K562 (cell line): ENCODE results near the gene MTOR. TPM values are rescaled to one million over a fixed set of nuclear protein-coding genes. Genes with fewer than 3 reads are reported as not detected.
A peak's percentile ranks its signal among the peaks of the same experiment; 100 is the strongest.

ENCODE experiments used
- CBX2 ChIP-seq: fragments of 200-600 bp; sonication (generic); IDR thresholded peaks from one replicate; pipeline ENCODE4 v1.6.1; 2012; ENCODE audit warnings: mild to moderate bottlenecking, low read length, inconsistent platforms; ENCODE audit not compliant: insufficient read depth, poor library complexity, severe bottlenecking
- CEBPG ChIP-seq, 3 experiments: fragments of 200-800 bp in 1 of 3; sonication (Bioruptor generic) in 1 of 3; sonication (generic) in 1 of 3; formaldehyde crosslinking in 1 of 3; IDR thresholded peaks in 2 of 3; conservative IDR thresholded peaks in 1 of 3; 2 replicates each; pipeline versions ENCODE4 v1.6.1 to v1.8.0; 2016 to 2022; ENCODE audit warnings: missing compliant biosample characterization in 2 of 3, missing genetic modification characterization in 2 of 3, mild to moderate bottlenecking in 1 of 3, missing genetic modification reagents in 1 of 3
- CTCF ChIP-seq, 3 experiments: IDR thresholded peaks in 2 of 3; conservative IDR thresholded peaks in 1 of 3; 2 replicates each; pipeline ENCODE4 v1.5.1; 2011 to 2012; ENCODE audit warnings: low read length in 3 of 3, mild to moderate bottlenecking in 3 of 3, control low read depth in 2 of 3, improper control_type of control experiment in 1 of 3, inconsistent platforms in 1 of 3, low read depth in 1 of 3, mixed read lengths in 1 of 3, moderate library complexity in 1 of 3; ENCODE audit not compliant: insufficient read depth in 2 of 3
- FOXA3 ChIP-seq, 2 experiments: fragments of 450-650 bp in 1 of 2; sonication (generic) in 1 of 2; formaldehyde crosslinking; IDR thresholded peaks in 1 of 2; conservative IDR thresholded peaks in 1 of 2; 2 replicates each; pipeline versions ENCODE4 v1.4.0 to v1.8.0; 2020 to 2022; ENCODE audit warnings: mild to moderate bottlenecking in 2 of 2, missing genetic modification reagents in 1 of 2
- HDAC1 ChIP-seq, 2 experiments: fragments of 450-650 bp; IDR thresholded peaks; 2 replicates each; pipeline ENCODE4 v1.6.1; 2016 to 2017; ENCODE audit warnings: inconsistent platforms in 1 of 2, mild to moderate bottlenecking in 1 of 2, moderate library complexity in 1 of 2
- IRF1 ChIP-seq: sonication (generic); formaldehyde crosslinking; IDR thresholded peaks from 2 replicates; pipeline ENCODE4 v1.8.0; 2022; ENCODE audit warnings: missing genetic modification reagents, mild to moderate bottlenecking, borderline replicate concordance
- IRF2 ChIP-seq: sonication (generic); formaldehyde crosslinking; IDR thresholded peaks from 2 replicates; pipeline ENCODE4 v1.8.1; 2022; ENCODE audit warnings: mild to moderate bottlenecking, missing genetic modification reagents
- NCOA6 ChIP-seq: fragments of 450-650 bp; IDR thresholded peaks from 2 replicates; pipeline ENCODE4 v1.6.1; 2017; ENCODE audit warnings: mild to moderate bottlenecking
- PHF8 ChIP-seq: fragments of 200-600 bp; sonication (generic); IDR thresholded peaks from 2 replicates; pipeline ENCODE4 v1.6.1; 2012; ENCODE audit warnings: mixed run types, mild to moderate bottlenecking, inconsistent platforms, low read length, moderate library complexity, borderline replicate concordance
- POLR2G ChIP-seq: fragments of 200-400 bp; formaldehyde crosslinking; IDR thresholded peaks from 2 replicates; pipeline ENCODE4 v1.6.1; 2017; ENCODE audit warnings: low read depth, mild to moderate bottlenecking, antibody characterized with exemption, low read length, moderate library complexity
- RUNX1 ChIP-seq: sonication (generic); IDR thresholded peaks from 2 replicates; pipeline ENCODE4 v1.6.1; 2016; ENCODE audit warnings: antibody characterized with exemption, low read depth
- TCF3 ChIP-seq: sonication (generic); formaldehyde crosslinking; IDR thresholded peaks from 2 replicates; pipeline ENCODE4 v1.4.0; 2020; ENCODE audit warnings: mild to moderate bottlenecking, missing genetic modification reagents
- TEAD1 ChIP-seq, 2 experiments: fragments of 450-650 bp in 1 of 2; sonication (generic) in 1 of 2; formaldehyde crosslinking; IDR thresholded peaks; 2 replicates each; pipeline versions ENCODE4 v1.4.0 to v1.8.0; 2020 to 2022; ENCODE audit warnings: mild to moderate bottlenecking in 2 of 2, missing genetic modification reagents in 1 of 2
- ZFX ChIP-seq: sonication (generic); formaldehyde crosslinking; IDR thresholded peaks from 2 replicates; pipeline ENCODE4 v1.8.0; 2022; ENCODE audit warnings: mild to moderate bottlenecking, missing genetic modification reagents, moderate library complexity
- ZNF23 ChIP-seq: fragments of 250-450 bp; sonication (Bioruptor Pico); IDR thresholded peaks from 2 replicates; pipeline ENCODE4 v1.4.0; 2020; ENCODE audit warnings: mild to moderate bottlenecking
- ZNF239 ChIP-seq: fragments of 250-450 bp; sonication (Bioruptor Pico); IDR thresholded peaks from 2 replicates; pipeline ENCODE4 v1.4.0; 2020; ENCODE audit warnings: mild to moderate bottlenecking
- ZNF431 ChIP-seq: sonication (generic); formaldehyde crosslinking; IDR thresholded peaks from 2 replicates; pipeline ENCODE4 v1.8.0; 2022; ENCODE audit warnings: mild to moderate bottlenecking, missing genetic modification reagents
- polyA plus RNA-seq, 8 experiments: library from polyadenylated mRNA; depleted of rRNA in 4 of 8; stranded (reverse) in 5 of 8; unstranded in 3 of 8; fragments of >200 nt; fragmentation: Nextera tagmentation in 2 of 8; fragmentation: Illumina TruSeq in 1 of 8; extraction: Ambion mirVana in 2 of 8; extraction: Trizol in 1 of 8; gene quantifications; 2 replicates each; pipeline versions ENCODE4 v1.2.1 to v1.2.3, GENCODE V29; 2011 to 2014; ENCODE audit warnings: inconsistent platforms in 1 of 8, missing spikeins in 1 of 8
- total RNA-seq, 7 experiments: library from RNA; depleted of rRNA in 6 of 7; stranded (reverse); fragments of >200 nt in 6 of 7; fragmentation: Illumina TruSeq in 2 of 7; extraction: Trizol in 2 of 7; gene quantifications; 2 replicates each; pipeline versions ENCODE4 v1.2.1 to v1.2.3, GENCODE V29; 2011 to 2021; ENCODE audit warnings: low replicate concordance in 1 of 7
- TF ChIP-seq, protein P1 (sequence below): sonication (generic); formaldehyde crosslinking; IDR thresholded peaks from 2 replicates; pipeline ENCODE4 v1.9.0; 2022; ENCODE audit warnings: mild to moderate bottlenecking, missing genetic modification reagents
- TF ChIP-seq, protein P2 (sequence below): sonication (generic); formaldehyde crosslinking; IDR thresholded peaks from 2 replicates; pipeline ENCODE4 v1.9.0; 2022; ENCODE audit warnings: mild to moderate bottlenecking, missing genetic modification reagents
- TF ChIP-seq, protein P3 (sequence below): fragments of 450-650 bp; IDR thresholded peaks from 2 replicates; pipeline ENCODE4 v1.6.1; 2016; ENCODE audit warnings: borderline replicate concordance

Gene MTOR
- total and polyA plus RNA-seq, 9 of the 15 experiments (the other 6 are each of a cell fraction or from before 2014, with no cell fraction given), result 11.4 to 71.4 (median 52.2) TPM

GRCh38 chr1:11059155-11059967, 203.0 kb downstream of the MTOR start (continued):
- peak; percentile 12; the same call in 1 of the 2 replicates for TF ChIP-seq ZNF431 (CRISPR knock-in tag)
- TF ChIP-seq, protein P1, sequence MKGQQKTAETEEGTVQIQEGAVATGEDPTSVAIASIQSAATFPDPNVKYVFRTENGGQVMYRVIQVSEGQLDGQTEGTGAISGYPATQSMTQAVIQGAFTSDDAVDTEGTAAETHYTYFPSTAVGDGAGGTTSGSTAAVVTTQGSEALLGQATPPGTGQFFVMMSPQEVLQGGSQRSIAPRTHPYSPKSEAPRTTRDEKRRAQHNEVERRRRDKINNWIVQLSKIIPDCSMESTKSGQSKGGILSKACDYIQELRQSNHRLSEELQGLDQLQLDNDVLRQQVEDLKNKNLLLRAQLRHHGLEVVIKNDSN (CRISPR knock-in tag), result peak; percentile 49; the same call in 1 of the 2 replicates
- TF ChIP-seq HDAC1 (IDR thresholded peaks at IDR 0.05), result peak in 1 of 2 experiments; percentile 88; a peak in 2 of 4 replicates
- TF ChIP-seq FOXA3 (CRISPR knock-in tag; conservative IDR thresholded peaks at IDR 0.05 in 1 of 2, IDR thresholded peaks at IDR 0.05 in 1 of 2), result 0 out of 4 replicates have a peak, but pooled peaks of 1 of the 2 experiments have one; percentile 32
- TF ChIP-seq ZNF23 (CRISPR knock-in tag), result no peak
- no peak for TF ChIP-seq RUNX1
- TF ChIP-seq, protein P2, sequence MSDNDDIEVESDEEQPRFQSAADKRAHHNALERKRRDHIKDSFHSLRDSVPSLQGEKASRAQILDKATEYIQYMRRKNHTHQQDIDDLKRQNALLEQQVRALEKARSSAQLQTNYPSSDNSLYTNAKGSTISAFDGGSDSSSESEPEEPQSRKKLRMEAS (CRISPR knock-in tag), result peak; percentile 77
- peak; percentile 38; the same call in 1 of the 2 replicates for TF ChIP-seq CEBPG (CRISPR knock-in tag; IDR thresholded peaks at IDR 0.05)
- TF ChIP-seq CEBPG (tag; conservative IDR thresholded peaks at IDR 0.05 in 1 of 2, IDR thresholded peaks at IDR 0.05 in 1 of 2), result no peak
- TF ChIP-seq, protein P3, sequence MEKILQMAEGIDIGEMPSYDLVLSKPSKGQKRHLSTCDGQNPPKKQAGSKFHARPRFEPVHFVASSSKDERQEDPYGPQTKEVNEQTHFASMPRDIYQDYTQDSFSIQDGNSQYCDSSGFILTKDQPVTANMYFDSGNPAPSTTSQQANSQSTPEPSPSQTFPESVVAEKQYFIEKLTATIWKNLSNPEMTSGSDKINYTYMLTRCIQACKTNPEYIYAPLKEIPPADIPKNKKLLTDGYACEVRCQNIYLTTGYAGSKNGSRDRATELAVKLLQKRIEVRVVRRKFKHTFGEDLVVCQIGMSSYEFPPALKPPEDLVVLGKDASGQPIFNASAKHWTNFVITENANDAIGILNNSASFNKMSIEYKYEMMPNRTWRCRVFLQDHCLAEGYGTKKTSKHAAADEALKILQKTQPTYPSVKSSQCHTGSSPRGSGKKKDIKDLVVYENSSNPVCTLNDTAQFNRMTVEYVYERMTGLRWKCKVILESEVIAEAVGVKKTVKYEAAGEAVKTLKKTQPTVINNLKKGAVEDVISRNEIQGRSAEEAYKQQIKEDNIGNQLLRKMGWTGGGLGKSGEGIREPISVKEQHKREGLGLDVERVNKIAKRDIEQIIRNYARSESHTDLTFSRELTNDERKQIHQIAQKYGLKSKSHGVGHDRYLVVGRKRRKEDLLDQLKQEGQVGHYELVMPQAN, result peak; percentile 81
- no peak for TF ChIP-seq CBX2
- 0 out of 2 replicates have a peak, but pooled peaks have one; percentile 7 for TF ChIP-seq TCF3 (CRISPR knock-in tag)
- TF ChIP-seq ZFX (CRISPR knock-in tag), result peak; percentile 39
- TF ChIP-seq IRF2 (CRISPR knock-in tag), result no peak
- TF ChIP-seq POLR2G, result peak; percentile 83
- TF ChIP-seq TEAD1 (CRISPR knock-in tag; IDR thresholded peaks at IDR 0.05), result 0 out of 4 replicates have a peak, but pooled peaks of 1 of the 2 experiments have one; percentile 15
- TF ChIP-seq NCOA6, result peak; percentile 49; the same call in 1 of the 2 replicates
- peak; percentile 77; the same call in 1 of the 2 replicates for TF ChIP-seq PHF8
- TF ChIP-seq ZNF239 (CRISPR knock-in tag), result no peak
- no peak for TF ChIP-seq IRF1 (CRISPR knock-in tag)
- 0 out of 6 replicates have a peak, but pooled peaks of 1 of the 3 experiments have one; percentile 4 for TF ChIP-seq CTCF (IDR thresholded peaks at IDR 0.05 in 2 of 3, conservative IDR thresholded peaks at IDR 0.05 in 1 of 3; ENCODE audit: insufficient read depth in 2 of 3, low read depth in 1 of 3, low read length in 3 of 3)
